GM23338 (cell line): Measurements from ENCODE around the gene KLHL33. TPM values are rescaled to one million over a fixed set of nuclear protein-coding genes. Genes with fewer than 3 reads are reported as not detected.

Experiments used
- CREB1 ChIP-seq: fragments of 250-450 bp; sonication (Bioruptor Pico); IDR thresholded peaks from 2 replicates; pipeline ENCODE4 v1.5.0; 2020; ENCODE audit warnings: low read depth, mild to moderate bottlenecking, moderate library complexity
- EZH2phosphoT487 ChIP-seq: fragments of 200-600 bp; sonication (generic); IDR thresholded peaks from one replicate; pipeline ENCODE4 v1.8.1; 2018; ENCODE audit warnings: antibody characterized with exemption; ENCODE audit not compliant: unreplicated experiment
- JUNB ChIP-seq: IDR thresholded peaks from one replicate; pipeline ENCODE4 v1.6.1; 2016; ENCODE audit warnings: antibody characterized with exemption; ENCODE audit not compliant: unreplicated experiment
- ZNF331 ChIP-seq: fragments of 250-450 bp; sonication (Bioruptor Pico); IDR thresholded peaks from 2 replicates; pipeline ENCODE4 v1.5.0; 2020; ENCODE audit warnings: low read depth, mild to moderate bottlenecking, moderate library complexity
- polyA plus RNA-seq: library from polyadenylated mRNA; unstranded; fragments of >200 nt; fragmentation: Nextera tagmentation; extraction: Ambion mirVana; gene quantifications from 2 replicates; pipeline ENCODE4 v1.2.1, GENCODE V29; 2016
- total RNA-seq: library from RNA; depleted of rRNA; stranded (reverse); fragments of >200 nt; shearing (Covaris generic); gene quantifications from 2 replicates; pipeline ENCODE4 v1.2.3, GENCODE V29; 2014
- TF ChIP-seq, protein P1 (sequence below): fragments of 250-450 bp; sonication (Bioruptor Pico); IDR thresholded peaks from 2 replicates; pipeline ENCODE4 v1.5.0; 2020; ENCODE audit warnings: mild to moderate bottlenecking, moderate library complexity
- TF ChIP-seq, protein P2 (sequence below): IDR thresholded peaks from one replicate; pipeline ENCODE4 v1.6.1; 2018; ENCODE audit warnings: antibody characterized with exemption; ENCODE audit not compliant: unreplicated experiment
- TF ChIP-seq, protein P3 (sequence below): IDR thresholded peaks from 2 replicates; pipeline ENCODE4 v1.6.1; 2016; ENCODE audit warnings: antibody characterized with exemption

The KLHL33 gene
- total and polyA plus RNA-seq, 2 experiments from 2014 or later = 0.15 to 0.35 TPM

DNA sequence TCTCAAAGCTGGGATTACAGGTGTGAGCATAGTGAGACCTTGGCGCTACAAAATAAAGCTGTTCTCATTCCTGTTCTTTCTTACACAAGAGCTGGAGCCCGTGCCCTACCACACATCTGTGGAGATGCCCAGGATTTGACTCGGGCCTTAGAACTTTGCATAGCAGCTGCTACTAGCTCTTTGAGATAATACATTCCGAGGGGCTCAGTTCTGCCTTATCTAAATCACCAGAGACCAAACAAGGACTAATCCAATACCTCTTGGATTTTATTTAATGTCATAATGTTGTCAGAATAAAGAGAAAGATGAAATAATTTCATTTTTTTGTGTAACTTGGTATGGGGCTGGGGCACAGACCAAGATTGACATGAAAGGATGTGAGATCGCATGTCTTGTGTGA is 40.8 kb upstream of the KLHL33 start (continued):
- TF ChIP-seq, protein P1, sequence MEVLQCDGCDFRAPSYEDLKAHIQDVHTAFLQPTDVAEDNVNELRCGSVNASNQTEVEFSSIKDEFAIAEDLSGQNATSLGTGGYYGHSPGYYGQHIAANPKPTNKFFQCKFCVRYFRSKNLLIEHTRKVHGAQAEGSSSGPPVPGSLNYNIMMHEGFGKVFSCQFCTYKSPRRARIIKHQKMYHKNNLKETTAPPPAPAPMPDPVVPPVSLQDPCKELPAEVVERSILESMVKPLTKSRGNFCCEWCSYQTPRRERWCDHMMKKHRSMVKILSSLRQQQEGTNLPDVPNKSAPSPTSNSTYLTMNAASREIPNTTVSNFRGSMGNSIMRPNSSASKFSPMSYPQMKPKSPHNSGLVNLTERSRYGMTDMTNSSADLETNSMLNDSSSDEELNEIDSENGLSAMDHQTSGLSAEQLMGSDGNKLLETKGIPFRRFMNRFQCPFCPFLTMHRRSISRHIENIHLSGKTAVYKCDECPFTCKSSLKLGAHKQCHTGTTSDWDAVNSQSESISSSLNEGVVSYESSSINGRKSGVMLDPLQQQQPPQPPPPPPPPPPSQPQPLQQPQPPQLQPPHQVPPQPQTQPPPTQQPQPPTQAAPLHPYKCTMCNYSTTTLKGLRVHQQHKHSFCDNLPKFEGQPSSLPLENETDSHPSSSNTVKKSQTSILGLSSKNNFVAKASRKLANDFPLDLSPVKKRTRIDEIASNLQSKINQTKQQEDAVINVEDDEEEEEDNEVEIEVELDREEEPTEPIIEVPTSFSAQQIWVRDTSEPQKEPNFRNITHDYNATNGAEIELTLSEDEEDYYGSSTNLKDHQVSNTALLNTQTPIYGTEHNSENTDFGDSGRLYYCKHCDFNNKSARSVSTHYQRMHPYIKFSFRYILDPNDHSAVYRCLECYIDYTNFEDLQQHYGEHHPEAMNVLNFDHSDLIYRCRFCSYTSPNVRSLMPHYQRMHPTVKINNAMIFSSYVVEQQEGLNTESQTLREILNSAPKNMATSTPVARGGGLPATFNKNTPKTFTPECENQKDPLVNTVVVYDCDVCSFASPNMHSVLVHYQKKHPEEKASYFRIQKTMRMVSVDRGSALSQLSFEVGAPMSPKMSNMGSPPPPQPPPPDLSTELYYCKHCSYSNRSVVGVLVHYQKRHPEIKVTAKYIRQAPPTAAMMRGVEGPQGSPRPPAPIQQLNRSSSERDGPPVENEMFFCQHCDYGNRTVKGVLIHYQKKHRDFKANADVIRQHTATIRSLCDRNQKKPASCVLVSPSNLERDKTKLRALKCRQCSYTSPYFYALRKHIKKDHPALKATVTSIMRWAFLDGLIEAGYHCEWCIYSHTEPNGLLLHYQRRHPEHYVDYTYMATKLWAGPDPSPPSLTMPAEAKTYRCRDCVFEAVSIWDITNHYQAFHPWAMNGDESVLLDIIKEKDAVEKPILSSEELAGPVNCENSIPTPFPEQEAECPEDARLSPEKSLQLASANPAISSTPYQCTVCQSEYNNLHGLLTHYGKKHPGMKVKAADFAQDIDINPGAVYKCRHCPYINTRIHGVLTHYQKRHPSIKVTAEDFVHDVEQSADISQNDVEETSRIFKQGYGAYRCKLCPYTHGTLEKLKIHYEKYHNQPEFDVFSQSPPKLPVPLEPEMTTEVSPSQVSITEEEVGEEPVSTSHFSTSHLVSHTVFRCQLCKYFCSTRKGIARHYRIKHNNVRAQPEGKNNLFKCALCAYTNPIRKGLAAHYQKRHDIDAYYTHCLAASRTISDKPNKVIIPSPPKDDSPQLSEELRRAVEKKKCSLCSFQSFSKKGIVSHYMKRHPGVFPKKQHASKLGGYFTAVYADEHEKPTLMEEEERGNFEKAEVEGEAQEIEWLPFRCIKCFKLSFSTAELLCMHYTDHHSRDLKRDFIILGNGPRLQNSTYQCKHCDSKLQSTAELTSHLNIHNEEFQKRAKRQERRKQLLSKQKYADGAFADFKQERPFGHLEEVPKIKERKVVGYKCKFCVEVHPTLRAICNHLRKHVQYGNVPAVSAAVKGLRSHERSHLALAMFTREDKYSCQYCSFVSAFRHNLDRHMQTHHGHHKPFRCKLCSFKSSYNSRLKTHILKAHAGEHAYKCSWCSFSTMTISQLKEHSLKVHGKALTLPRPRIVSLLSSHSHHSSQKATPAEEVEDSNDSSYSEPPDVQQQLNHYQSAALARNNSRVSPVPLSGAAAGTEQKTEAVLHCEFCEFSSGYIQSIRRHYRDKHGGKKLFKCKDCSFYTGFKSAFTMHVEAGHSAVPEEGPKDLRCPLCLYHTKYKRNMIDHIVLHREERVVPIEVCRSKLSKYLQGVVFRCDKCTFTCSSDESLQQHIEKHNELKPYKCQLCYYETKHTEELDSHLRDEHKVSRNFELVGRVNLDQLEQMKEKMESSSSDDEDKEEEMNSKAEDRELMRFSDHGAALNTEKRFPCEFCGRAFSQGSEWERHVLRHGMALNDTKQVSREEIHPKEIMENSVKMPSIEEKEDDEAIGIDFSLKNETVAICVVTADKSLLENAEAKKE (CRISPR knock-in tag) = no peak
- TF ChIP-seq, protein P2, sequence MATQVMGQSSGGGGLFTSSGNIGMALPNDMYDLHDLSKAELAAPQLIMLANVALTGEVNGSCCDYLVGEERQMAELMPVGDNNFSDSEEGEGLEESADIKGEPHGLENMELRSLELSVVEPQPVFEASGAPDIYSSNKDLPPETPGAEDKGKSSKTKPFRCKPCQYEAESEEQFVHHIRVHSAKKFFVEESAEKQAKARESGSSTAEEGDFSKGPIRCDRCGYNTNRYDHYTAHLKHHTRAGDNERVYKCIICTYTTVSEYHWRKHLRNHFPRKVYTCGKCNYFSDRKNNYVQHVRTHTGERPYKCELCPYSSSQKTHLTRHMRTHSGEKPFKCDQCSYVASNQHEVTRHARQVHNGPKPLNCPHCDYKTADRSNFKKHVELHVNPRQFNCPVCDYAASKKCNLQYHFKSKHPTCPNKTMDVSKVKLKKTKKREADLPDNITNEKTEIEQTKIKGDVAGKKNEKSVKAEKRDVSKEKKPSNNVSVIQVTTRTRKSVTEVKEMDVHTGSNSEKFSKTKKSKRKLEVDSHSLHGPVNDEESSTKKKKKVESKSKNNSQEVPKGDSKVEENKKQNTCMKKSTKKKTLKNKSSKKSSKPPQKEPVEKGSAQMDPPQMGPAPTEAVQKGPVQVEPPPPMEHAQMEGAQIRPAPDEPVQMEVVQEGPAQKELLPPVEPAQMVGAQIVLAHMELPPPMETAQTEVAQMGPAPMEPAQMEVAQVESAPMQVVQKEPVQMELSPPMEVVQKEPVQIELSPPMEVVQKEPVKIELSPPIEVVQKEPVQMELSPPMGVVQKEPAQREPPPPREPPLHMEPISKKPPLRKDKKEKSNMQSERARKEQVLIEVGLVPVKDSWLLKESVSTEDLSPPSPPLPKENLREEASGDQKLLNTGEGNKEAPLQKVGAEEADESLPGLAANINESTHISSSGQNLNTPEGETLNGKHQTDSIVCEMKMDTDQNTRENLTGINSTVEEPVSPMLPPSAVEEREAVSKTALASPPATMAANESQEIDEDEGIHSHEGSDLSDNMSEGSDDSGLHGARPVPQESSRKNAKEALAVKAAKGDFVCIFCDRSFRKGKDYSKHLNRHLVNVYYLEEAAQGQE = no peak
- TF ChIP-seq ZNF331 (CRISPR knock-in tag) = no peak
- no peak for TF ChIP-seq CREB1 (CRISPR knock-in tag)
- TF ChIP-seq, protein P3, sequence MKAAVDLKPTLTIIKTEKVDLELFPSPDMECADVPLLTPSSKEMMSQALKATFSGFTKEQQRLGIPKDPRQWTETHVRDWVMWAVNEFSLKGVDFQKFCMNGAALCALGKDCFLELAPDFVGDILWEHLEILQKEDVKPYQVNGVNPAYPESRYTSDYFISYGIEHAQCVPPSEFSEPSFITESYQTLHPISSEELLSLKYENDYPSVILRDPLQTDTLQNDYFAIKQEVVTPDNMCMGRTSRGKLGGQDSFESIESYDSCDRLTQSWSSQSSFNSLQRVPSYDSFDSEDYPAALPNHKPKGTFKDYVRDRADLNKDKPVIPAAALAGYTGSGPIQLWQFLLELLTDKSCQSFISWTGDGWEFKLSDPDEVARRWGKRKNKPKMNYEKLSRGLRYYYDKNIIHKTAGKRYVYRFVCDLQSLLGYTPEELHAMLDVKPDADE = no peak
- TF ChIP-seq JUNB = no peak
- no peak for TF ChIP-seq EZH2phosphoT487
